ENCODE measurements around the gene RTL9. TPM values are rescaled to one million over a fixed set of nuclear protein-coding genes. Genes with fewer than 3 reads are reported as not detected.
"Not testable (repeated sequence)": the region's sequence is repeated elsewhere in the genome, so short reads cannot be mapped to it uniquely, and the experiment has no call there.

Gene RTL9
- total RNA-seq, 4 donors from 2014 or later: 0.30 TPM; not detected in 3

DNA sequence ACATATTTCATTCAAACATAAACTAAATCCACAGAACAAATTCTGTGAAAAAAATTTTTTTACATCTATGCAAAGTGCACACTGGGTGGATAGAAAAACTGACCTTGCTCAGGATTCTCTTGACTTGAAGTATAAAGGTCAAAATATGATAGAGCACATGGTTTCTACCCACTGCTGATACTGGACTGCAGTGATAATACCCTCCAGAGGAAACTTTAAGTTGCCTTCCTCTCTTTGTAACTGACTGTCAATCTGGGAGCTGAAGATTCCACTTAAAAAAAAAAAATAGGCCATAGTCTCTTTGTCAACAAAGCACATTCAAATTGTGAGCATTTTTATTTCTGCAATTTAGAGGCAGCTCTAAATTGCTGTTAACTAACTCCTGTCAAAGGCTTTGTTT lies 37.6 kb upstream of the RTL9 start:
- intact Hi-C loops (cut with DNase I; ENCODE audit: low total_unique reads): no loop called here
- DNase-seq (ENCODE audit: low spot score in 2 of 2): no peak
- H3K4me3 ChIP-seq (ENCODE audit: low read depth, poor library complexity, severe bottlenecking): no peak overlapping the region
- TF ChIP-seq, protein P1, sequence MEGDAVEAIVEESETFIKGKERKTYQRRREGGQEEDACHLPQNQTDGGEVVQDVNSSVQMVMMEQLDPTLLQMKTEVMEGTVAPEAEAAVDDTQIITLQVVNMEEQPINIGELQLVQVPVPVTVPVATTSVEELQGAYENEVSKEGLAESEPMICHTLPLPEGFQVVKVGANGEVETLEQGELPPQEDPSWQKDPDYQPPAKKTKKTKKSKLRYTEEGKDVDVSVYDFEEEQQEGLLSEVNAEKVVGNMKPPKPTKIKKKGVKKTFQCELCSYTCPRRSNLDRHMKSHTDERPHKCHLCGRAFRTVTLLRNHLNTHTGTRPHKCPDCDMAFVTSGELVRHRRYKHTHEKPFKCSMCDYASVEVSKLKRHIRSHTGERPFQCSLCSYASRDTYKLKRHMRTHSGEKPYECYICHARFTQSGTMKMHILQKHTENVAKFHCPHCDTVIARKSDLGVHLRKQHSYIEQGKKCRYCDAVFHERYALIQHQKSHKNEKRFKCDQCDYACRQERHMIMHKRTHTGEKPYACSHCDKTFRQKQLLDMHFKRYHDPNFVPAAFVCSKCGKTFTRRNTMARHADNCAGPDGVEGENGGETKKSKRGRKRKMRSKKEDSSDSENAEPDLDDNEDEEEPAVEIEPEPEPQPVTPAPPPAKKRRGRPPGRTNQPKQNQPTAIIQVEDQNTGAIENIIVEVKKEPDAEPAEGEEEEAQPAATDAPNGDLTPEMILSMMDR (IDR thresholded peaks at IDR 0.05): no peak
- TF ChIP-seq POLR2A (IDR thresholded peaks at IDR 0.05): no peak

DNA sequence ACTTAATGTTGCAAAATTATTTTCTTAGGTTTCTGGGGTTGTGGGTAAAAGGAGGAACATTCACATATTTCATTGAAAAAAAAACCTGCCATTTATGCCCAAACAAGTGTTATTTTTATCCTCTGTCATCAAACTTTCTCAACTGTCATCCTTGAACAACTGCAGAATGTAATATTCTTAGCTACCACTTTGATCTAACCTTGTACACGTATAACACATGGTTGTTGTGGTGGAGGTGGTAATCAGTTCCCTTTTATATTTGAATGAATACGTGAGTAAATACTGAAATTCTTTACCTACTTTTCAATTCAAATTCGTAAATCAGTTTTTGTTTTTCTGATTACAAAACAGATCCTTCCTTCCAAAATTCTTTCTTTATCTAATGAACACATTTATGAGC lies 37.0 kb upstream of the RTL9 start:
- intact Hi-C loops (cut with DNase I; ENCODE audit: low total_unique reads): no loop called here
- 64 to 89% methylated on average over 3 of the region's 3 CpGs for WGBS, 2 donors
- DNase-seq (ENCODE audit: low spot score in 2 of 2): no peak
- no peak overlapping the region for H3K4me3 ChIP-seq (ENCODE audit: low read depth, poor library complexity, severe bottlenecking)
- no peak for TF ChIP-seq POLR2A (IDR thresholded peaks at IDR 0.05)
- TF ChIP-seq, protein P1 (IDR thresholded peaks at IDR 0.05): no peak

DNA sequence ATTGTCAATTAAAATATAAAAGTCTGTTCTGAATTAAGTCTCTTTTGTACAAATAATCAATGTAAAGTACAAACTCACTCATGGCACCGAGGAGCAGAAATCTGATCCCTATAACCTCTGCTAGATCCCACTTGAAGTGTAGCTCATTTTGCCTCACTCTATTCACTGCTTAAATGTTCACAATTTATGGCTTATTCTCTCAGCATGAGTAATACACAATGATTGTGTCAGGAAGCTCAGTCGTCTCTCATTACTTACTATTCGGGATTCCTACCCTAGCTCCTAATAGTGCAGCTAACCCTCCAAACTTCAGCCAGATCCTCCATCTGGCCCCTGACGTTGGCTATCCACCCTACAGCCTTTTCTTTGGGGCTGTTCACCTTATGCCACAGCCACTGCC lies 36.0 kb upstream of the RTL9 start:
- intact Hi-C loops (cut with DNase I; ENCODE audit: low total_unique reads): no loop called here
- TF ChIP-seq, protein P1 (IDR thresholded peaks at IDR 0.05): no peak
- TF ChIP-seq POLR2A (IDR thresholded peaks at IDR 0.05): no peak
- WGBS, 2 donors: 48 to 58% methylated on average over 4 of the region's 4 CpGs

DNA sequence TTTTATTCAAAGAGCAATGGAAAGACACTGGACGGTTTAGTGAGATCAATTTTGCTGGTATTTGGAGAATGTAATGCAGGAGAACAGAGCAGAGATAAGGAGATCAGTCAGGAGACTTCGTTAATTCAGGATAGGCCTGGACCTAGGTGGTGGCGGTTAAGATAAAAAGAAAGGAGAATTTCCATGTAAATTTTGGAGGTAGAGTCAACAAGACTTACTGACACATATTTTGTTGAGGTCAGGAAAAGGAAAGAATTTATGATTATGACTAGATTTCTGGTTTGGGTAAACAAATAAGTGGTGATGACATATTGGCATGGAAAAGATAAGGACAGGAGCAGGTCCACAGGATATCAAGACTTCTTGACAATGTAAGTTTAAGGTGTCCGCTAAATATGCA lies 31.9 kb upstream of the RTL9 start:
- TF ChIP-seq, protein P1 (IDR thresholded peaks at IDR 0.05): no peak
- no peak for TF ChIP-seq POLR2A (IDR thresholded peaks at IDR 0.05)
- DNase-seq (ENCODE audit: low spot score in 2 of 2): no peak
- no peak overlapping the region for H3K4me3 ChIP-seq (ENCODE audit: low read depth, poor library complexity, severe bottlenecking)
- 80 to 94% methylated on average over 4 of the region's 4 CpGs for WGBS, 2 donors
- intact Hi-C loops (cut with DNase I; ENCODE audit: low total_unique reads): no loop called here

More for the DNA sequence above, 36.0 kb upstream of the RTL9 start:
- no peak overlapping the region for H3K4me3 ChIP-seq (ENCODE audit: low read depth, poor library complexity, severe bottlenecking)
- no peak for DNase-seq (ENCODE audit: low spot score in 2 of 2)

DNA sequence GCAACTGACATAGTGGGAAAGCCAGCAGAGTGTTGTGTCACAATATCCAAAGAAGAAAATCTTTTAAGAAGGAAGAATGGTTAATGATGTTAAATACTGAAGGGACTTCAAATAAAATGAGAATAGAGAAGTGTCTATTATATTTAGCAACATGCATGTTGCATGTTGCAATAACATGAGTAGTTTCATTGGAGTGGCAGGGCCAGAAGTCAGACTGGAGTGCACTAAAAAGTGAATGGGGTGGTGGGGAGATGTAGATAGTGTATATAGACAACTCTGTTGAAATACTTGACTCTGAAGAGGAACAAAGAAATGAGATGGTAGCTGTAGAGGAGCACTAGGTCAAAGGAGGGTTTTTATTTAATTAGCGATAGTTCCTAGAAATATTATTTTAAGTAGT lies 31.3 kb upstream of the RTL9 start:
- TF ChIP-seq, protein P1 (IDR thresholded peaks at IDR 0.05): no peak
- no peak for TF ChIP-seq POLR2A (IDR thresholded peaks at IDR 0.05)
- H3K4me3 ChIP-seq (ENCODE audit: low read depth, poor library complexity, severe bottlenecking): no peak overlapping the region
- intact Hi-C loops (cut with DNase I; ENCODE audit: low total_unique reads): no loop called here
- DNase-seq (ENCODE audit: low spot score in 2 of 2): no peak
- WGBS, 2 donors: 88 to 91% methylated on average over 1 of the region's 1 CpG

DNA sequence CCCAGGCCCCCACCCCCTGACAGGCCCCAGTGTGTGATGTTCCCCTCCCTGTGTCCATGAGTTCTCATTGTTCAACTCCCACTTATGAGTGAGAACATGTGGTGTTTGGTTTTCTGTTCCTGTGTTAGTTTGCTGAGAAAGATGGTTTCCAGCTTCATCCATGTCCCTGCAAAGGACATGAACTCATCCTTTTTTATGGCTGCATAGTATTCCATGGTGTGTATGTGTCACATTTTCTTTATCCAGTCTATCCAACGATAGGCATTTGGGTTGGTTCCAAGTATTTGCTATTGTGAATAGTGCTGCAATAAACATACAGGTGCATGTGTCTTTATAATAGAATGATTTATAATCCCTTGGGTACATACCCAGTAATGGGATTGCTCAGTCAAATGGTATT lies 30.0 kb upstream of the RTL9 start:
- DNase-seq (ENCODE audit: low spot score in 2 of 2); H3K4me3 ChIP-seq (ENCODE audit: low read depth, poor library complexity, severe bottlenecking); intact Hi-C loops (cut with DNase I; ENCODE audit: low total_unique reads): not testable (repeated sequence)
- WGBS, 2 donors: 85 to 92% methylated on average over 1 of the region's 1 CpG

Data from lower leg skin (tissue), 4 donors.